Heart left ventricle (tissue), 13 donors: Measurements from ENCODE around the gene NXF1.

Source experiments
- POLR2A ChIP-seq, 2 donors: fragments of 450-650 bp; IDR thresholded peaks; one replicate each; pipeline ENCODE4 v1.6.1; 2017; ENCODE audit warnings: antibody characterized with exemption in 2 of 2, mild to moderate bottlenecking in 2 of 2, moderate library complexity in 2 of 2
- TF ChIP-seq, protein P1 (sequence below), 12 donors: fragments of 200-600 bp; sonication (generic) in 4 of 12; IDR thresholded peaks; one replicate each; pipeline versions ENCODE4 v1.5.0 to v1.8.0; 2018 to 2022; ENCODE audit warnings: antibody characterized with exemption in 12 of 12, mild to moderate bottlenecking in 5 of 12
- donor health status: ischemic (EF 13 %, LVEDD 7.1; RV severe dilation, severe dysfunction).
- donor health status: DM: no; HTN: yes; CAD: no.
- donor health status: DM: no; HTN: no; CAD: no.
- donor health status: ischemic (EF 25% LVEDD 6.9; RV normal size, moderate dysfunction).
- donor health status: ischemic (EF 25% LVEDD 5.7; RV mildly dilated, moderate dysfunction).
- donor health status: ischemic (EF 35%, LVEDD 5.7; RV mildly dilated, moderate dysfunction).
- donor health status: nonischemic (EF 11% LVEDD 7.7; RV severe dilation, severe dysfunction).
- donor health status: DM: yes; HTN: yes; CAD: no.
- donor health status: PGD.
- donor health status: ischemic (EF 29% LVEDD 5.4; RV normal size, mild dysfunction).
- donor health status: nonischemic (EF 23%, LVEDD 6.1; RV moderate dilation, normal function).

DNA sequence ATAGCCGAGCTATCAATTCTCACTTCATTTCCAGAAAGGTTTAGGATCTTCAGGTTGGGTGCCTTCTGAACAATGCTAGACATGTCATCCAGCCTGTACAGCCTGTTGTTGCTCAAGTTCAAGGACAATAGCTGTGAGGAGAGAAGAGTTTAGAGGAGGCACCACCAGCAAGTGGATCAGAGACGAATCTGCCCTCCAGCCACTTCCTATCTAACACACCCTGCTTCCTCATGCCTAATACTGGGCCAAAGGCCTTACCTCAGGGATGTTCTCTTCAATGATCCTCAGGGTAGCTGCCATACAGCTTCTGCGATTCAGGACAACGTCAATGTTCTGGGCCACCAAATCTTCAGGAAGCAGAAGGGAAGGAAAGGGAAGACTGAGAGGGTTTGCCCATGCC, 4.2 kb downstream of the NXF1 start:
- TF ChIP-seq, protein P1, sequence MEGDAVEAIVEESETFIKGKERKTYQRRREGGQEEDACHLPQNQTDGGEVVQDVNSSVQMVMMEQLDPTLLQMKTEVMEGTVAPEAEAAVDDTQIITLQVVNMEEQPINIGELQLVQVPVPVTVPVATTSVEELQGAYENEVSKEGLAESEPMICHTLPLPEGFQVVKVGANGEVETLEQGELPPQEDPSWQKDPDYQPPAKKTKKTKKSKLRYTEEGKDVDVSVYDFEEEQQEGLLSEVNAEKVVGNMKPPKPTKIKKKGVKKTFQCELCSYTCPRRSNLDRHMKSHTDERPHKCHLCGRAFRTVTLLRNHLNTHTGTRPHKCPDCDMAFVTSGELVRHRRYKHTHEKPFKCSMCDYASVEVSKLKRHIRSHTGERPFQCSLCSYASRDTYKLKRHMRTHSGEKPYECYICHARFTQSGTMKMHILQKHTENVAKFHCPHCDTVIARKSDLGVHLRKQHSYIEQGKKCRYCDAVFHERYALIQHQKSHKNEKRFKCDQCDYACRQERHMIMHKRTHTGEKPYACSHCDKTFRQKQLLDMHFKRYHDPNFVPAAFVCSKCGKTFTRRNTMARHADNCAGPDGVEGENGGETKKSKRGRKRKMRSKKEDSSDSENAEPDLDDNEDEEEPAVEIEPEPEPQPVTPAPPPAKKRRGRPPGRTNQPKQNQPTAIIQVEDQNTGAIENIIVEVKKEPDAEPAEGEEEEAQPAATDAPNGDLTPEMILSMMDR (IDR thresholded peaks at IDR 0.05): no peak
- no peak for TF ChIP-seq POLR2A (IDR thresholded peaks at IDR 0.05)
